ENCODE data around the gene BLOC1S6. TPM values are rescaled to one million over a fixed set of nuclear protein-coding genes. Genes with fewer than 3 reads are reported as not detected.
A peak's percentile ranks its signal among the peaks of the same experiment; 100 is the strongest.

BLOC1S6 gene
- total and polyA plus RNA-seq, 2 of the 13 experiments (the other 11 are each of a cell fraction or from before 2014, with no cell fraction given): 11.8 to 44.3 TPM

GRCh38 chr15:45640616-45641015 lies 53.4 kb downstream of the BLOC1S6 start:
- H3K9me3 ChIP-seq (ENCODE audit: low read length): no peaks in the 10 kb centered on the region
- DNase-seq (ENCODE audit: low spot score) (peak; percentile 55), ATAC-seq (peak; percentile 17), FAIRE-seq (peak; percentile 23)
- H4K20me1 ChIP-seq (ENCODE audit: insufficient read depth, low read length): no peaks in the 10 kb centered on the region
- BruUV-seq (replicated peaks): no TSS peak
- H3K4me1 ChIP-seq (ENCODE audit: insufficient read depth, low read length): peaks cover 70% of the 10 kb centered on the region
- H3K4me2 ChIP-seq (ENCODE audit: low read depth, low read length): peak overlapping the region; percentile 76
- no peak overlapping the region; the same call in 1 of the 2 replicates for H3K9ac ChIP-seq (ENCODE audit: insufficient read depth, low read depth, low read length)
- 32% methylated on average over 2 of the region's 2 CpGs for WGBS (ENCODE audit: low lambda C conversion rate)
- H3K4me3 ChIP-seq (replicated peaks in 1 of 3; ENCODE audit: insufficient read depth in 1 of 3, low read depth in 2 of 3, low read length in 3 of 3): peak overlapping the region in 2 of 3 experiments; percentile 10 to 11; a peak in 1 of 6 replicates
- H2AFZ ChIP-seq (ENCODE audit: low read length): no peak overlapping the region
- H3K27me3 ChIP-seq (ENCODE audit: control insufficient read depth in 1 of 2, insufficient read depth in 2 of 2, low read length in 2 of 2): no peaks in the 10 kb centered on the region
- peak overlapping the region; percentile 69 for H3K27ac ChIP-seq (ENCODE audit: extremely low read length, insufficient read depth, low read length)
- H3K79me2 ChIP-seq (ENCODE audit: insufficient read depth, low read length): no peaks in the 10 kb centered on the region
- in situ Hi-C loops (cut with HindIII; ENCODE audit: extremely low pct_ligation_motif_present, low pct_unique_long_range_greater_than_20kb): no loop called here
- POLR2A ChIA-PET: interaction anchor here (1.1 kb wide), 2 partner anchors 10 to 53 kb away, joined by 3 to 13 read pairs; partner anchors contain the start of gene BLOC1S6
- intact Hi-C loops (cut with micrococcal nuclease; ENCODE audit: unreplicated experiment): loop anchor here (1.0 kb wide), 1 partner anchor 9 kb away; no protein-coding TSS in a partner anchor
- TF ChIP-seq MAFF (IDR thresholded peaks at IDR 0.05; ENCODE audit: low read depth, low read length): no peak
- TF ChIP-seq RBM22 (optimal IDR thresholded peaks at IDR 0.05; ENCODE audit: low read length): no peak
- no peak for TF ChIP-seq ZMAT5 (CRISPR knock-in tag; IDR thresholded peaks at IDR 0.05; ENCODE audit: borderline replicate concordance, low read depth)
- no peak for TF ChIP-seq ZBED4 (CRISPR knock-in tag; IDR thresholded peaks at IDR 0.05; ENCODE audit: borderline replicate concordance)
- peak; percentile 52; the same call in 1 of the 2 replicates for TF ChIP-seq FOSL2 (CRISPR knock-in tag; IDR thresholded peaks at IDR 0.05)
- TF ChIP-seq ZNF580 (CRISPR knock-in tag; IDR thresholded peaks at IDR 0.05; ENCODE audit: borderline replicate concordance, low read depth): no peak
- no peaks in the 10 kb centered on the region for H3K36me3 ChIP-seq (replicated peaks in 1 of 2; ENCODE audit: control insufficient read depth in 1 of 2, insufficient read depth in 2 of 2, low read length in 2 of 2)
- CTCF ChIA-PET (ENCODE audit: low intra/inter-chr PET ratio, low total read pairs): interaction anchor here (0.6 to 1.1 kb wide), 2 partner anchors 26 to 52 kb away, joined by 3 to 4 read pairs; no protein-coding TSS in a partner anchor

All from HepG2 (cell line).